H1 (cell line): ENCODE results near the gene SSX2IP. TPM values are rescaled to one million over a fixed set of nuclear protein-coding genes. Genes with fewer than 3 reads are reported as not detected.

ENCODE experiments used
- ZNF274 ChIP-seq: IDR thresholded peaks from 2 replicates; pipeline ENCODE4 v1.7.0; 2012; ENCODE audit warnings: low read length, borderline replicate concordance; ENCODE audit errors: extremely low read depth
- polyA plus RNA-seq, 7 experiments: library from polyadenylated mRNA; depleted of rRNA in 3 of 7; stranded (reverse) in 5 of 7; unstranded in 2 of 7; fragments of >200 nt in 5 of 7; fragments of 200-250 nt in 2 of 7; gene quantifications; 1 replicate in 5 of 7; 2 replicates in 1 of 7; 4 replicates in 1 of 7; pipeline versions ENCODE4 v1.2.1 to v1.2.3, GENCODE V29; 2011 to 2013; ENCODE audit warnings: missing spikeins in 2 of 7, mixed read lengths in 2 of 7
- total RNA-seq: library from RNA; stranded (reverse); fragmentation: NEBNext Ultra II Directional; extraction: Animal tissue kit (Norgen Biotek cat#: 25700); gene quantifications from 2 replicates; pipeline ENCODE4 v1.2.1, GENCODE V29; 2021

Gene SSX2IP
- total and polyA plus RNA-seq, 2 of the 8 experiments (the other 6 are each of a cell fraction or from before 2014, with no cell fraction given) = 4.0 to 31.3 TPM

- no peak for TF ChIP-seq ZNF274
- TF ChIP-seq, all 59 proteins: peak for 0
These were observed 25.2 kb upstream of the SSX2IP start (continued) for GRCh38 chr1:84715342-84716019.
